GM12892 (cell line): ENCODE data around the gene MTG2.
A peak's percentile ranks its signal among the peaks of the same experiment; 100 is the strongest.

Experiments
- DNase-seq: peaks from one replicate; pipeline ENCODE4 v3.0.0; 2011; ENCODE audit not compliant: insufficient read length
- FAIRE-seq: peaks from 2 replicates; lab custom pipeline; 2011; peaks lifted over from hg19 to GRCh38; lab: Jason Lieb, UNC
- POLR2A ChIP-seq: IDR thresholded peaks from 2 replicates; pipeline ENCODE4 v1.6.1; 2011; ENCODE audit warnings: low read depth, low read length, control low read depth
- POLR2AphosphoS5 ChIP-seq: IDR thresholded peaks from 2 replicates; pipeline ENCODE4 v1.6.1; 2011; ENCODE audit warnings: low read depth, low read length, control low read depth
- TAF1 ChIP-seq: IDR thresholded peaks from 2 replicates; pipeline ENCODE4 v1.6.1; 2011; ENCODE audit warnings: low read depth, mild to moderate bottlenecking, control low read depth, low read length, borderline replicate concordance

Gene MTG2

DNA sequence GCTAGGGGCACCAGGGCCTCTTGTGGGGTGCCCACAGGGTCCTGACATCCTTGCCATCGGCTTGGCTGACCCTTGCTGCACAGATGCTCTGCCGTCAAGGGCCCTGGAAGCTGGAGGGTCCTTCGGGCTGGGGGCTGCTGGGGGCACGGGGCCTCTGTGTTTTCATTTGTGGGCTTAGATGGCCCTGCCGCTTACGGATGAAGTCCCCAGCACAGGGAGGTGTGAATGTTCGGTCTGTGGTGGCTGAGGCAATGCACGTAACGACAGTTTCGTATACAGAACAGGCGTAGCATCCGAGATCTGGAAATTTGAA lies 24.8 kb upstream of the MTG2 start:
- no peak for FAIRE-seq
- no peak for DNase-seq
- TF ChIP-seq TAF1 (no peak), POLR2A (no peak), POLR2AphosphoS5 (no peak)

DNA sequence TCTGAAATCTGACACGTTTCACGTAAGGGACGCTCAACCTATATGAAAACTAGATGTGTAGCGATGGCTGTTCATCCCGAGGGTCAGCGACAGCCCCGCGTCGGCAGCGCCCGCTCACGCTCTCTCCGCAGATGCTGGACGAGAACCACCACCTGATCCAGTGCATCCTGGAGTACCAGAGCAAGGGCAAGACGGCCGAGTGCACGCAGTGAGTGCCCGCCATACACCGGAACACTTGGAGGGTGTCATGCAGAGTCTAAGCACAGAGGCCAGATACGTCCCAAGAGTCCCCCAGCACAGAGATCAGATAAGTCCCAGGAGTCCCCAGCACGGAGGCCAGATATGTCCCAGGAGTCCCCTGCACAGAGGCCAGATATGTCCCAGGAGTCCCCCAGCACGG lies 24.3 kb upstream of the MTG2 start:
- FAIRE-seq = no peak
- TF ChIP-seq TAF1 (no peak), POLR2AphosphoS5 (no peak), POLR2A (no peak)
- DNase-seq = no peak

DNA sequence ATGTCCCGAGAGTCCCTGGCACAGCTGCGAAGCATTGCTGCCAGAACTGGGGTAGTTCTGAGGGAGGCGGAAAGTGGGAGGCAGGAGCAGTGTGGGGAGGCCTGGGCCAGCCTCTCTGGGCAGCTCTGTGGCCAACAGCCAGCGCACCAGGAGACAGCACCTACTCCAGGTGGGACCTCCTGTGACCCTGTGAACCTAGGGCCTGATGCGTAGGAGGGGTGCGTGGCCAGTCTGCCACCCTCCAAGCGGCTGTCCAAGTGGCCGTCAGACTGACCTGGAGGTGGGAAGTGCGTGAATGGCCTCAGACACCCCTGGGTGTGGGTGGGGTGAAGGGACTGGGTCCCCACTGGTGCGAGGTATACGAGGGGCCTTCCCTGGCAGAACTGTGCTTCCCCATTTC lies 23.8 kb upstream of the MTG2 start:
- DNase-seq = no peak
- TF ChIP-seq TAF1 (no peak), POLR2AphosphoS5 (no peak), POLR2A (no peak)
- no peak for FAIRE-seq

DNA sequence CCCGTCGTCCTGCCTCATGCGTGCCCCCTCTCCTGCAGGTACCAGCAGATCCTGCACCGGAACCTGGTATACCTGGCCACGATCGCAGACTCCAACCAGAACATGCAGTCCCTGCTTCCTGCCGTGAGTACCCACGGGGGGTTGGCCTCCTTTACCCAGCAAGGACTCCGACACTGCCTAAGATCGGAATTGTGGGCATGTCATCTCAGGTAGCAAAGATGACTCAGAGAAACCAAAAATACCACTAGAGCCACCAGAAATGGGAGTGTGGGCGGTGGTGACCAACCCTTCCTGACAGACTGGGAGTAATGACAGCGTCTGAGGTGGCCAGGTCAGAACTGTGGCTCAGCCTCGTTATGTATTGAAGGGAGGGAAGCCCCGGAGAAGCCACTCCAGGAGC lies 23.0 kb upstream of the MTG2 start:
- FAIRE-seq (peak; percentile 51), DNase-seq (peak; percentile 63)
- no peak for TF ChIP-seq TAF1

DNA sequence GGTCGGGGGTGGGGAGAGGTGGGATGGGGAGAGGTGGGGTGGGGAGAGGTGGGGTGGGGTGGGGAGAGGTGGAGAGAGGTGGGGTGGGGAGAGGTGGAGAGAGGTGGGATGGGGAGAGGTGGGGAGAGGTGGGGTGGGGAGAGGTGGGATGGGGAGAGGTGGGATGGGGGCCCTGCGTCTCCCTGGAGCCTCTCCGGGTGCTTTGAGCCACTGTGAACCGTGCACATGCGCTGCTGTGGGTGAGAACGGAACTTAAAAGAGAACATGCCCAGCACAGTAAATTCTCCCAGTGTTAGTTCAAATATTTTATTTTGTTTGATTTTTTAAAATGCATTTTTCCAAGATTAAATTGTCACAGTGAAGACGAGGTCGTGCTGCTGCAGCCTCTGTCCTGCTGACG lies 22.6 kb upstream of the MTG2 start:
- no peak for FAIRE-seq
- DNase-seq = no peak
- TF ChIP-seq POLR2AphosphoS5 (no peak), TAF1 (no peak), POLR2A (no peak)

DNA sequence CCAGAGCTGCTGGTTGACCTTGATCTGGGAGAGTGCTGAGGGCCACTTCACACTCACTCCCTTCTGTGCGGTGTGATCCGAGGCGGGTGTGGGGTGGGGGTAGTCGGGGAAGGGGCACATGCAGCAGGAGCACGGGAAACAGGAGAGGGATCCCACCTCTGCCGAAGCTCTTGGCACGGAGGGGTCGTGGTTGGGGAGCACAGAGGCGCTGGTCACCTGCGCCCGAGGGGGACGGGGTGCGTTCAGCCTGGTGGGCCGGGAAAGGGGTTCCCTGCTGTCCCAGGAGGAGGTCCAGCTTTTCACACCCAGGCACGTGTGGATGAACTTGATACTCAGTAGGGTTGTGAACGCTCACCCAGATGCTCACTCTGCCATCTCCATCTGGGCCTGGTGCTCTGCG lies 22.0 kb upstream of the MTG2 start:
- TF ChIP-seq TAF1 (no peak), POLR2AphosphoS5 (no peak), POLR2A (no peak)
- no peak for DNase-seq
- no peak for FAIRE-seq

DNA sequence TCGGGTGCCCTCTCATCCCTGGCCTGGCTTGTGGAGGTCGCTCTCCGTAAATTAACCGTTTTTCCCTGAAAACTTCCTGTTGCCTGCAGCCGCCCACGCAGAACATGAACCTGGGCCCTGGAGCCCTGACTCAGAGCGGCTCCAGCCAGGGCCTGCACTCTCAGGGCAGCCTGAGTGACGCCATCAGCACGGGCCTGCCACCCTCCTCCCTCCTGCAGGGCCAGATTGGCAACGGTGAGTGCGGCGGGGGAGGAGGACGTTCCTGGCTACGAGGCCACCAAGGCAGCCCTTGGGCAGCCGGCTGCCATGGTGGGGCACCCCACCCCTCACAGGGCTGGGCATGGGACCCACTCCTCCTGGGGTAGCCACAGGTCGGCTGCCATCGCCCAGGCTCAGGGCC lies 21.5 kb upstream of the MTG2 start:
- FAIRE-seq (no peak), DNase-seq (no peak)
- TF ChIP-seq POLR2AphosphoS5 (no peak), POLR2A (no peak), TAF1 (no peak)

DNA sequence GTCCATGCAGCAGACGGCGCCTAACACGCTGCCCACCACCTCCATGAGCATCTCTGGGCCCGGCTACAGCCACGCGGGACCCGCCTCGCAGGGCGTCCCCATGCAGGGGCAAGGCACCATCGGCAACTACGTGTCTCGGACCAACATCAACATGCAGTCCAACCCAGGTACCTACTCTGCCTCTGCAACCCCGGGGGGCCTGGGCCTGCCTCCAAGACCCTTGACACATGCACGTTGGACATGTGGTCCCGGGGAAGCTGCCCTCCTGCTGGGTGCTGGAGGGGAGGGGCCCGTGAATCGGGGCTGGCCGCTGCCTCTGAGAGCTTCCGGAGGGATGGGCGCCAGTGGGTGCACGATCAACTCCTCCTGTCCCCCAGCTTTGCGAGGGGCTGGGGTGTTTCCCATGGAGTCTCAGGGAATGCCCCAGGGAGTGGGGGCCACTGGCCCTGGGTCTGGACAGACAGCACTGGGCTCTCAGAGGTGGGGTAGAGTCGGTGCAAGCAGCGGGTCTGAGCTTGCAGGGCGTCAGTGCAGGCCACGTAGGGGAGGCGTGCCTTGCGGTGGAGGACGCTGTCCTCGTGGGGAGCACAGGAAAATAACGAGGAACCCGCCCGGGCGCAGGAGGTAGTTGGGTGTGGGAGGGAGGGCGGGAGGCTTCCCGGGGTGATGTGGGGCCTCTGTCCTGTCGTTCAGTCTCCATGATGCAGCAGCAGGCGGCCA lies 19.9 kb upstream of the MTG2 start:
- no peak for FAIRE-seq
- TF ChIP-seq POLR2A (no peak), POLR2AphosphoS5 (no peak), TAF1 (no peak)

DNA sequence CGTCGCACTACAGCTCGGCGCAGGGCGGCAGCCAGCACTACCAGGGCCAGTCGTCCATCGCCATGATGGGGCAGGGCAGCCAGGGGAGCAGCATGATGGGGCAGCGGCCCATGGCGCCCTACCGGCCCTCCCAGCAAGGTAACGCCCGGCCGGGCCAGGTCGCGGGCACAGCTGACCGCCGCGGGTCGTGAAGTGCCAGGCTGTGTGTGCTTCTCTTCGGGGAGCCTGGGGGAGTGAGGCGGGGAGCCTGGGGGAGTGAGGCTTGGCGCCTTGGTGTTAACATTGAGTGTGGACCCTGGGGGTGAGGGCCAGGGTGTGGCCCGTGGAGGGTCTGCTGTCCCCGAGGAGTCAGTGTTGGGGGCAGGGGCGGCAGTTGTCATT lies 19.4 kb upstream of the MTG2 start:
- DNase-seq (no peak), FAIRE-seq (no peak)
- TF ChIP-seq TAF1 (no peak), POLR2A (no peak), POLR2AphosphoS5 (no peak)

More for the DNA sequence above, 19.9 kb upstream of the MTG2 start:
- no peak for DNase-seq

DNA sequence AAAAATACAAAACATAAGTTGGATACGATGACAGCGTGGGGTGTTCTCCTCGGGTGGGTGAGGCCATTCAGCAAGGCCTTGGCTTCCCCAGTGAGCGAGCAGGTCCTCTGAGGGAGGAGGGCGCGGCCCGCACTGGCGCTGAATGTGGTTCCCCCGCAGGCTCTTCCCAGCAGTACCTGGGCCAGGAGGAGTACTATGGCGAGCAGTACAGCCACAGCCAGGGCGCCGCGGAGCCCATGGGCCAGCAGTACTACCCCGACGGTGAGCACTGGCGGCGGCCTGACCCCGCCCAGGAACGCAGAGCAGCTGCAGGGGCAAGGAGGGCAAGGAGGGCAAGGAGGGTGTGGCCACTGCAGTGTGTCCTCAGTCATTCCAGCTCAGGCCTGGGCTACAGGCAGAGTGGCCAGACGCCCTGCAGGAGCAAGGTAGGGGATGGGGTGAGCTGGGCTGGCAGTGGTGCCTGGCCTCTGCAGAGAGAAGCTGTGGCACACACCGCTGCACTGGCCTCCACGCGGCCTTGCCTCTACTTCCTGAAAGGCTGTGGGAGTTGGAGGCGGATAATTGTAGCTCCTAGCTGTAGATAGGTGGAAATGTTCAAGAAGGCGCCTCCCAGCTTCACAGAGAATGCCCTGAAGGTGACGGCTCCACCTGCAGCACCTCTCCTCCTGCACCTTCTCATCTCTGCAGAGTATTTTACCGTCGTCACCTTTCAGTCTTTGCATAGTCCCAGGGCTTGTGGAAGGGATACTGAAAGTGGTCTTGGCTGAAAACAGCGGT lies 18.7 kb upstream of the MTG2 start:
- FAIRE-seq (no peak), DNase-seq (no peak)
- no peak for TF ChIP-seq POLR2AphosphoS5
- TF ChIP-seq TAF1 = no peak
- no peak for TF ChIP-seq POLR2A

DNA sequence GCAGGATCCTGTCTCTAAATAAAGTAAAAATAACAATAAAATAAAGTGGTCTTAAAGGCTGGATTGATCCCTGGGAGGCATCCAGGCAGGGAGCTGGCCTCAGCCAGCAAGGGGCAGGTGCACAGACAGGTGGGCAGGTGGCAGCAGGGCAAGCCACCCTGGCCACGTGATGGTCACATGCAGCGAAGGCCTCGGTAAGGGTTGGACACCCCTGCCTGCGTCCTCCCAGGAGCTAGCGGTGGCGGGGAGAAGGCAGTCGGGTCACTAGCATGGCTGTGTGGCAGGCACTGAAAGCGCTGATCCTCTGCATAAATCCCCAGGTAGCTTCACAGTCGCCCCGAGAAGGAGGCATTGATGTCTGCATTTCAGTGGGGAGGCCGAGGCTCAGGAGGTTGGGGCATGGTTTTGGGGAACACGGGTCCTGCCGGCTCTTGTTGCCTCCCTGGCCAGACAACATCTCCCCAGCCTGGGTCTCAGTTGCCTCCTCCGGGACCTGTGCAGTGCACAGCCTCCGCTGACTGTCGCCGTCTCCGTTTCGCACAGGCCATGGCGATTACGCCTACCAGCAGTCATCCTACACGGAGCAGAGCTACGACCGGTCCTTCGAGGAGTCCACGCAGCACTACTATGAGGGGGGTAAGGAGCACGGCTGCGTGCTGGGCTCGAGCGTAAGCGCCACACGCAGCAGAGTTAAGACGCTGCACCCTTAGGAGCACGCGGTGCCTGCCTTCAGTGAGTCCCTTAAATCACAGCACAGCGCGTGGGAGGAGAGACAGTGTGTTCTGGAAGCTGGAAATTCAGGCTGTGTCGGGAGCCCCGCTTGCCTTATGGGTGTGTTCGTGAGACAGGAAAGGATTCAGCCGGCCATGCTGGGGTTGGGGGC lies 17.7 kb upstream of the MTG2 start:
- FAIRE-seq (no peak), DNase-seq (no peak)

More for the DNA sequence above, 17.7 kb upstream of the MTG2 start:
- TF ChIP-seq POLR2AphosphoS5 (no peak), POLR2A (no peak)
